Measurements from ENCODE around the gene CDH13.

GRCh38 chr16:83776944-83777343 lies 1150.2 kb downstream of the CDH13 start:
- no peak for TF ChIP-seq POLR2A (IDR thresholded peaks at IDR 0.05)
- no peak for TF ChIP-seq CTCF (IDR thresholded peaks at IDR 0.05)

Measured in thyroid gland (tissue), 4 donors.